Measurements from ENCODE around the gene IL4I1.

Gene IL4I1

GRCh38 chr19:49924004-49924880 is 27.6 kb upstream of the IL4I1 start:
- DNase-seq (ENCODE audit: low read depth in 4 of 4, low spot score in 1 of 4): no peak

GRCh38 chr19:49923055-49924003 is 26.6 kb upstream of the IL4I1 start:
- no peak for DNase-seq (ENCODE audit: low read depth in 4 of 4, low spot score in 1 of 4)

- DNase-seq (ENCODE audit: low read depth in 4 of 4, low spot score in 1 of 4): no peak
These were observed 25.4 kb upstream of the IL4I1 start for GRCh38 chr19:49921871-49922795.

GRCh38 chr19:49920624-49921363 is 24.1 kb upstream of the IL4I1 start:
- no peak for DNase-seq (ENCODE audit: low read depth in 4 of 4, low spot score in 1 of 4)

GRCh38 chr19:49918089-49918488 is 21.4 kb upstream of the IL4I1 start:
- DNase-seq (ENCODE audit: low read depth in 4 of 4, low spot score in 1 of 4): no peak

GRCh38 chr19:49916839-49917733 is 20.4 kb upstream of the IL4I1 start:
- no peak for DNase-seq (ENCODE audit: low read depth in 4 of 4, low spot score in 1 of 4)

- no peak for DNase-seq (ENCODE audit: low read depth in 4 of 4, low spot score in 1 of 4)
These were observed 18.6 kb upstream of the IL4I1 start for GRCh38 chr19:49915271-49915670.

- DNase-seq (ENCODE audit: low read depth in 4 of 4, low spot score in 1 of 4): no peak
These were observed 17.0 kb upstream of the IL4I1 start for GRCh38 chr19:49913720-49914119.

- no peak for DNase-seq (ENCODE audit: low read depth in 4 of 4, low spot score in 1 of 4)
These were observed 16.4 kb upstream of the IL4I1 start for GRCh38 chr19:49912965-49913685.

GRCh38 chr19:49911381-49912145 is 14.9 kb upstream of the IL4I1 start:
- DNase-seq (ENCODE audit: low read depth in 4 of 4, low spot score in 1 of 4): no peak

- DNase-seq (ENCODE audit: low read depth in 4 of 4, low spot score in 1 of 4): no peak
These were observed 13.5 kb upstream of the IL4I1 start for GRCh38 chr19:49910179-49910578.

GRCh38 chr19:49908480-49909420 is 12.1 kb upstream of the IL4I1 start:
- DNase-seq (ENCODE audit: low read depth in 4 of 4, low spot score in 1 of 4): no peak

- DNase-seq (ENCODE audit: low read depth in 4 of 4, low spot score in 1 of 4): no peak
These were observed 11.2 kb upstream of the IL4I1 start for GRCh38 chr19:49907745-49908446.

GRCh38 chr19:49906879-49907564 is 10.3 kb upstream of the IL4I1 start:
- no peak for DNase-seq (ENCODE audit: low read depth in 4 of 4, low spot score in 1 of 4)

- no peak for DNase-seq (ENCODE audit: low read depth in 4 of 4, low spot score in 1 of 4)
These were observed 7.4 kb upstream of the IL4I1 start for GRCh38 chr19:49904136-49904535.
